NCI-H748 treated with DMSO at 0.1 percent for 48 hours (cell line): ENCODE results near the gene TSC22D2.

Experiments used
- DNase-seq: peaks from one replicate; lab custom pipeline; 2025; lab: John Stamatoyannopoulos, UW

Gene TSC22D2

GRCh38 chr3:150412561-150413231 lies 4.6 kb downstream of the TSC22D2 start:
- DNase-seq = peak; percentile 16

- no peak for DNase-seq
Observed at GRCh38 chr3:150414258-150414657, 6.2 kb downstream of the TSC22D2 start.

- DNase-seq = no peak
Observed at GRCh38 chr3:150414959-150415358, 6.9 kb downstream of the TSC22D2 start.

GRCh38 chr3:150419076-150419868 lies 11.2 kb downstream of the TSC22D2 start:
- DNase-seq = no peak

GRCh38 chr3:150419959-150420358 lies 11.9 kb downstream of the TSC22D2 start:
- no peak for DNase-seq

- DNase-seq = no peak
Observed at GRCh38 chr3:150421256-150421655, 13.2 kb downstream of the TSC22D2 start.

GRCh38 chr3:150421799-150422548 lies 13.9 kb downstream of the TSC22D2 start:
- no peak for DNase-seq

- DNase-seq = no peak
Observed at GRCh38 chr3:150422907-150423306, 14.8 kb downstream of the TSC22D2 start.

- no peak for DNase-seq
Observed at GRCh38 chr3:150423761-150424160, 15.7 kb downstream of the TSC22D2 start.

GRCh38 chr3:150426292-150426691 lies 18.2 kb downstream of the TSC22D2 start:
- DNase-seq = no peak

GRCh38 chr3:150428562-150428961 lies 20.5 kb downstream of the TSC22D2 start:
- no peak for DNase-seq

- DNase-seq = no peak
Observed at GRCh38 chr3:150429767-150430671, 21.9 kb downstream of the TSC22D2 start.

- no peak for DNase-seq
Observed at GRCh38 chr3:150433347-150433746, 25.2 kb downstream of the TSC22D2 start.

- DNase-seq = no peak
Observed at GRCh38 chr3:150434234-150434633, 26.1 kb downstream of the TSC22D2 start.

GRCh38 chr3:150436161-150436560 lies 28.1 kb downstream of the TSC22D2 start:
- DNase-seq = no peak

- DNase-seq = no peak
Observed at GRCh38 chr3:150439657-150440056, 31.6 kb downstream of the TSC22D2 start.

- DNase-seq = no peak
Observed at GRCh38 chr3:150443331-150443741, 35.2 kb downstream of the TSC22D2 start.

GRCh38 chr3:150444371-150444770 lies 36.3 kb downstream of the TSC22D2 start:
- no peak for DNase-seq

- DNase-seq = no peak
Observed at GRCh38 chr3:150446470-150446977, 38.4 kb downstream of the TSC22D2 start.

GRCh38 chr3:150447084-150447483 lies 39.0 kb downstream of the TSC22D2 start:
- no peak for DNase-seq
